Mesendoderm (in vitro differentiated cells): ENCODE measurements around the gene TAOK3.

Source experiments
- DNase-seq: peaks from one replicate; pipeline ENCODE4 v3.0.0; 2013
- H2AK5ac ChIP-seq: 2 replicates; pipeline ENCODE4 v1.6.1; 2013; ENCODE audit warnings: low read length, inconsistent platforms
- H2BK120ac ChIP-seq: 2 replicates; pipeline ENCODE4 v1.6.1; 2013; ENCODE audit warnings: low read depth, mild to moderate bottlenecking, low read length, moderate library complexity, mixed read lengths
- H2BK15ac ChIP-seq: replicated peaks from 2 replicates; pipeline ENCODE4 v1.6.1; 2013; ENCODE audit warnings: low read depth, mild to moderate bottlenecking, moderate library complexity
- H2BK5ac ChIP-seq: 2 replicates; pipeline ENCODE4 v1.6.1; 2013; ENCODE audit warnings: low read length, inconsistent platforms
- H3K18ac ChIP-seq: 2 replicates; pipeline ENCODE4 v1.6.1; 2013; ENCODE audit warnings: mild to moderate bottlenecking, low read length, mixed read lengths
- H3K23ac ChIP-seq: one replicate; pipeline ENCODE4 v1.6.1; 2013; ENCODE audit warnings: low read length
- H3K27ac ChIP-seq: 2 replicates; pipeline ENCODE4 v1.5.1; 2013; ENCODE audit warnings: low read depth, mild to moderate bottlenecking, inconsistent platforms, low read length, moderate library complexity
- H3K27me3 ChIP-seq: 2 replicates; pipeline ENCODE4 v1.6.1; 2013; ENCODE audit warnings: low read length, control low read depth, mild to moderate bottlenecking, inconsistent platforms; ENCODE audit not compliant: insufficient read depth, poor library complexity
- H3K36me3 ChIP-seq: 2 replicates; pipeline ENCODE4 v1.6.1; 2013; ENCODE audit warnings: low read length, inconsistent platforms; ENCODE audit not compliant: control insufficient read depth, insufficient read depth
- H3K4ac ChIP-seq: one replicate; pipeline ENCODE4 v1.6.1; 2013; ENCODE audit warnings: low read depth, mild to moderate bottlenecking, low read length, moderate library complexity
- H3K4me1 ChIP-seq: 2 replicates; pipeline ENCODE4 v1.6.1; 2013; ENCODE audit warnings: low read depth, low read length, inconsistent platforms; ENCODE audit not compliant: control insufficient read depth
- H3K4me2 ChIP-seq: 2 replicates; pipeline ENCODE4 v1.6.1; 2013; ENCODE audit warnings: low read length
- H3K4me3 ChIP-seq: 2 replicates; pipeline ENCODE4 v1.5.1; 2013; ENCODE audit warnings: mild to moderate bottlenecking, low read length
- H3K56ac ChIP-seq: one replicate; pipeline ENCODE4 v1.6.1; 2013; ENCODE audit warnings: low read length
- H3K79me1 ChIP-seq: 2 replicates; pipeline ENCODE4 v1.6.1; 2013; ENCODE audit warnings: low read length, inconsistent platforms
- H3K79me2 ChIP-seq: 2 replicates; pipeline ENCODE4 v1.6.1; 2013; ENCODE audit warnings: mild to moderate bottlenecking, low read length; ENCODE audit not compliant: control insufficient read depth, insufficient read depth
- H3K9ac ChIP-seq: 2 replicates; pipeline ENCODE4 v1.6.1; 2013; ENCODE audit warnings: low read length, inconsistent platforms
- H4K5ac ChIP-seq: one replicate; pipeline ENCODE4 v1.6.1; 2013; ENCODE audit warnings: low read length
- H4K8ac ChIP-seq: one replicate; pipeline ENCODE4 v1.6.1; 2013; ENCODE audit warnings: low read depth, mild to moderate bottlenecking, control low read depth, low read length, moderate library complexity
- WGBS: extraction: QIAGEN DNeasy Blood & Tissue Kit; methylation state at CpG from one replicate; pipeline ENCODE4 v1.1.7; 2013; ENCODE audit warnings: low lambda C conversion rate, missing lambda C conversion rate; ENCODE audit not compliant: insufficient coverage; ENCODE audit errors: extremely low coverage; 5-methylcytosine and 5-hydroxymethylcytosine counted together

Gene TAOK3

DNA sequence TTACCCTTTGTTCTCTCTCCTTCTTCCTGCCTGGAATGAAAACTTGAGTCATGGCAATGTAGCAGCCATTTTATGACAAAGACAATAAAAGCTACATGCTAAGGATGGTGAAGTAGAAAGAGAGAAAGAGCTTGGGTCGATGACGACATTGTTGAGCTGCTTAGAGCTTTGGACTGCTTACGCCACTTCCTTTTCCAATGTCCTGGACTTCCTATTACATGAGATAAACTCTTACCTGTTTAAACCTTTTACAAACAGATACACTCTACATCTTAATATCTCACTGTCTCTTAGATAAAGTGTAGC lies 166.6 kb downstream of the TAOK3 start:
- Histone ChIP-seq H3K4me3 (no peak overlapping the region), H4K5ac (no peak overlapping the region), H3K56ac (no peak overlapping the region), H3K4me1 (no peaks in the 10 kb centered on the region), H3K79me2 (no peaks in the 10 kb centered on the region), H3K18ac (no peak overlapping the region), H3K9ac (no peak overlapping the region), H2BK5ac (no peak overlapping the region), H3K23ac (peak overlapping the region; percentile 24), H3K4me2 (no peak overlapping the region), H2BK120ac (no peak overlapping the region), H2BK15ac (no peak overlapping the region), H3K79me1 (no peaks in the 10 kb centered on the region), H3K27ac (no peak overlapping the region), H3K27me3 (no peaks in the 10 kb centered on the region), H2AK5ac (no peak overlapping the region), H3K36me3 (no peaks in the 10 kb centered on the region), H3K4ac (no peak overlapping the region), H4K8ac (no peak overlapping the region)
- DNase-seq = no peak
- WGBS = no CpG with 5 or more reads among the region's 3 CpGs

- H3K27ac ChIP-seq = no peak overlapping the region
- no peak overlapping the region for H2BK120ac ChIP-seq
- H2AK5ac ChIP-seq = no peak overlapping the region
- no peak overlapping the region for H3K4me2 ChIP-seq
- no peak overlapping the region for H3K23ac ChIP-seq
- no peak overlapping the region for H3K4me3 ChIP-seq
- H3K4me1 ChIP-seq = no peaks in the 10 kb centered on the region
- no peak overlapping the region for H4K8ac ChIP-seq
- H2BK5ac ChIP-seq = no peak overlapping the region
- H3K36me3 ChIP-seq = no peaks in the 10 kb centered on the region
- DNase-seq = no peak
- H3K56ac ChIP-seq = no peak overlapping the region
- no peak overlapping the region for H4K5ac ChIP-seq
- no peaks in the 10 kb centered on the region for H3K27me3 ChIP-seq
- no peaks in the 10 kb centered on the region for H3K79me2 ChIP-seq
- no peak overlapping the region for H3K4ac ChIP-seq
- no peak overlapping the region for H3K18ac ChIP-seq
- H2BK15ac ChIP-seq = no peak overlapping the region
- WGBS = no CpG with 5 or more reads among the region's 6 CpGs
- H3K79me1 ChIP-seq = no peaks in the 10 kb centered on the region
- no peak overlapping the region for H3K9ac ChIP-seq
These were observed 178.7 kb downstream of the TAOK3 start for GRCh38 chr12:118193958-118194357.

GRCh38 chr12:118193477-118193876 lies 179.2 kb downstream of the TAOK3 start:
- no peak overlapping the region for H3K18ac ChIP-seq
- no peak for DNase-seq
- H3K4ac ChIP-seq = no peak overlapping the region
- no peaks in the 10 kb centered on the region for H3K27me3 ChIP-seq
- no peak overlapping the region for H2AK5ac ChIP-seq
- H3K23ac ChIP-seq = no peak overlapping the region
- no peak overlapping the region for H3K56ac ChIP-seq
- no peak overlapping the region for H3K27ac ChIP-seq
- H2BK120ac ChIP-seq = no peak overlapping the region
- H3K9ac ChIP-seq = no peak overlapping the region
- H4K5ac ChIP-seq = no peak overlapping the region
- WGBS = no CpG with 5 or more reads among the region's 5 CpGs
- no peaks in the 10 kb centered on the region for H3K4me1 ChIP-seq
- no peak overlapping the region for H4K8ac ChIP-seq
- no peaks in the 10 kb centered on the region for H3K79me1 ChIP-seq
- no peaks in the 10 kb centered on the region for H3K36me3 ChIP-seq
- no peak overlapping the region for H2BK5ac ChIP-seq
- H2BK15ac ChIP-seq = no peak overlapping the region
- H3K4me2 ChIP-seq = no peak overlapping the region
- no peak overlapping the region for H3K4me3 ChIP-seq
- no peaks in the 10 kb centered on the region for H3K79me2 ChIP-seq

GRCh38 chr12:118190266-118190665 lies 182.4 kb downstream of the TAOK3 start:
- no peak overlapping the region for H2AK5ac ChIP-seq
- H2BK15ac ChIP-seq = no peak overlapping the region
- H3K27me3 ChIP-seq = no peaks in the 10 kb centered on the region
- no peak overlapping the region for H4K8ac ChIP-seq
- peak overlapping the region; percentile 12 for H3K56ac ChIP-seq
- no peaks in the 10 kb centered on the region for H3K36me3 ChIP-seq
- no peak overlapping the region for H4K5ac ChIP-seq
- H3K23ac ChIP-seq = no peak overlapping the region
- peak; percentile 8 for DNase-seq
- WGBS = no CpG with 5 or more reads among the region's 11 CpGs
- H3K27ac ChIP-seq = no peak overlapping the region
- H2BK120ac ChIP-seq = no peak overlapping the region
- no peak overlapping the region for H3K9ac ChIP-seq
- no peak overlapping the region for H3K4ac ChIP-seq
- no peaks in the 10 kb centered on the region for H3K79me1 ChIP-seq
- no peak overlapping the region for H3K4me2 ChIP-seq
- H3K18ac ChIP-seq = no peak overlapping the region
- no peak overlapping the region for H3K4me3 ChIP-seq
- H3K79me2 ChIP-seq = no peaks in the 10 kb centered on the region
- H2BK5ac ChIP-seq = no peak overlapping the region
- no peaks in the 10 kb centered on the region for H3K4me1 ChIP-seq

- H4K5ac ChIP-seq = no peak overlapping the region
- no peaks in the 10 kb centered on the region for H3K36me3 ChIP-seq
- no peak overlapping the region for H3K4ac ChIP-seq
- WGBS = no CpG with 5 or more reads among the region's 14 CpGs
- H3K9ac ChIP-seq = peak overlapping the region; percentile 52
- H3K4me3 ChIP-seq = no peak overlapping the region
- H3K4me1 ChIP-seq = no peaks in the 10 kb centered on the region
- no peaks in the 10 kb centered on the region for H3K79me1 ChIP-seq
- H3K27ac ChIP-seq = no peak overlapping the region
- H2AK5ac ChIP-seq = no peak overlapping the region
- peak; percentile 64 for DNase-seq
- H3K27me3 ChIP-seq = no peaks in the 10 kb centered on the region
- H3K18ac ChIP-seq = no peak overlapping the region
- no peaks in the 10 kb centered on the region for H3K79me2 ChIP-seq
- no peak overlapping the region for H2BK15ac ChIP-seq
- no peak overlapping the region for H2BK5ac ChIP-seq
- H3K4me2 ChIP-seq = peak overlapping the region; percentile 4
- H4K8ac ChIP-seq = no peak overlapping the region
- H3K56ac ChIP-seq = peak overlapping the region; percentile 88
- H3K23ac ChIP-seq = peak overlapping the region; percentile 32
- no peak overlapping the region for H2BK120ac ChIP-seq
These were observed 182.9 kb downstream of the TAOK3 start for GRCh38 chr12:118189741-118190191.

GRCh38 chr12:118188690-118189371 lies 183.9 kb downstream of the TAOK3 start:
- no peak overlapping the region for H2AK5ac ChIP-seq
- H3K4me2 ChIP-seq = no peak overlapping the region
- no peak overlapping the region for H2BK5ac ChIP-seq
- no peak overlapping the region for H4K5ac ChIP-seq
- H3K56ac ChIP-seq = no peak overlapping the region
- no peaks in the 10 kb centered on the region for H3K27me3 ChIP-seq
- H3K9ac ChIP-seq = no peak overlapping the region
- H3K27ac ChIP-seq = no peak overlapping the region
- no peaks in the 10 kb centered on the region for H3K4me1 ChIP-seq
- H3K79me2 ChIP-seq = no peaks in the 10 kb centered on the region
- H4K8ac ChIP-seq = no peak overlapping the region
- H3K4ac ChIP-seq = no peak overlapping the region
- H3K79me1 ChIP-seq = no peaks in the 10 kb centered on the region
- no peak for DNase-seq
- WGBS = 100% methylated on average over 1 of the region's 10 CpGs
- no peaks in the 10 kb centered on the region for H3K36me3 ChIP-seq
- no peak overlapping the region for H2BK15ac ChIP-seq
- H3K23ac ChIP-seq = no peak overlapping the region
- H3K4me3 ChIP-seq = no peak overlapping the region
- H3K18ac ChIP-seq = no peak overlapping the region
- no peak overlapping the region for H2BK120ac ChIP-seq
